Progenitor cell of endocrine pancreas (in vitro differentiated cells): Measurements from ENCODE around the gene ZNF396. TPM values are rescaled to one million over a fixed set of nuclear protein-coding genes. Genes with fewer than 3 reads are reported as not detected.

Source experiments
- DNase-seq: peaks from one replicate; pipeline ENCODE4 v3.0.0; 2021; ENCODE audit warnings: low spot score; ENCODE audit not compliant: unreplicated experiment
- H3K27ac Mint-ChIP-seq: 2 replicates; pipeline ENCODE4 v1.8.0; 2021; ENCODE audit warnings: mild to moderate bottlenecking, moderate library complexity, mixed read lengths
- H3K27me3 Mint-ChIP-seq: 2 replicates; pipeline ENCODE4 v1.8.0; 2021; ENCODE audit warnings: mixed read lengths
- H3K36me3 Mint-ChIP-seq: 2 replicates; pipeline ENCODE4 v1.8.0; 2022; ENCODE audit warnings: mixed read lengths; ENCODE audit not compliant: insufficient read depth
- H3K4me1 Mint-ChIP-seq: 2 replicates; pipeline ENCODE4 v1.8.0; 2021; ENCODE audit warnings: low read depth, mixed read lengths
- H3K4me3 Mint-ChIP-seq: 2 replicates; pipeline ENCODE4 v1.8.0; 2021; ENCODE audit warnings: low read depth, mild to moderate bottlenecking, moderate library complexity, mixed read lengths
- H3K9me3 Mint-ChIP-seq: 2 replicates; pipeline ENCODE4 v1.8.0; 2021; ENCODE audit warnings: low read depth, mixed read lengths
- total RNA-seq: library from RNA; stranded (reverse); gene quantifications from 2 replicates; pipeline ENCODE4 v1.2.1, GENCODE V29; 2021
- TF ChIP-seq, protein P1 (sequence below): fragments of 200-600 bp; sonication (generic); IDR thresholded peaks from one replicate; pipeline ENCODE4 v1.5.0; 2021; ENCODE audit warnings: antibody characterized with exemption, mild to moderate bottlenecking; ENCODE audit not compliant: unreplicated experiment

The ZNF396 gene
- total RNA-seq, 1 donor from 2014 or later: 4.5 TPM

DNA sequence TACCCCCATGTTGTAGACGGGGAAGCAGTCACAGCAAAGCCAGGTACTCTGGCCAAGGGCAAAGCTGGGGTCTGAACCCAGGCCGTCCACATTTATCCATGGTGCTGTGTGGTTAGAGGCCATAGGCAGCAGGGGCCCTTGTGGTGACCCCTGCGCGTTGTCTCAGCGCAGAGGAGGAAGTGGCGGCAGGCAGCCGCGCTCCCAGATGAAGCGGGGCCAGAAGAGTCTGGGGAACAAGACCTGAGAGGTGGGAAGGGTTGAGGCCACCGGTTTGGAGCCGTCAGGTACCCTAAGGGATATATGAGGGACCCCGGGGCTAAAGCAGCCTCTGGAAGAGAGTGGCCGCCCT is 770 bp downstream of the ZNF396 start:
- peak; percentile 13 for DNase-seq
- Mint-ChIP-seq H3K4me3 (peak overlapping the region; percentile 82), H3K36me3 (peaks cover 1% of the 10 kb centered on the region), H3K27ac (peak overlapping the region; percentile 92), H3K27me3 (peaks cover 15% of the 10 kb centered on the region), H3K9me3 (peaks cover 2% of the 10 kb centered on the region), H3K4me1 (peaks cover 8% of the 10 kb centered on the region)
- TF ChIP-seq, protein P1, sequence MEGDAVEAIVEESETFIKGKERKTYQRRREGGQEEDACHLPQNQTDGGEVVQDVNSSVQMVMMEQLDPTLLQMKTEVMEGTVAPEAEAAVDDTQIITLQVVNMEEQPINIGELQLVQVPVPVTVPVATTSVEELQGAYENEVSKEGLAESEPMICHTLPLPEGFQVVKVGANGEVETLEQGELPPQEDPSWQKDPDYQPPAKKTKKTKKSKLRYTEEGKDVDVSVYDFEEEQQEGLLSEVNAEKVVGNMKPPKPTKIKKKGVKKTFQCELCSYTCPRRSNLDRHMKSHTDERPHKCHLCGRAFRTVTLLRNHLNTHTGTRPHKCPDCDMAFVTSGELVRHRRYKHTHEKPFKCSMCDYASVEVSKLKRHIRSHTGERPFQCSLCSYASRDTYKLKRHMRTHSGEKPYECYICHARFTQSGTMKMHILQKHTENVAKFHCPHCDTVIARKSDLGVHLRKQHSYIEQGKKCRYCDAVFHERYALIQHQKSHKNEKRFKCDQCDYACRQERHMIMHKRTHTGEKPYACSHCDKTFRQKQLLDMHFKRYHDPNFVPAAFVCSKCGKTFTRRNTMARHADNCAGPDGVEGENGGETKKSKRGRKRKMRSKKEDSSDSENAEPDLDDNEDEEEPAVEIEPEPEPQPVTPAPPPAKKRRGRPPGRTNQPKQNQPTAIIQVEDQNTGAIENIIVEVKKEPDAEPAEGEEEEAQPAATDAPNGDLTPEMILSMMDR: no peak

DNA sequence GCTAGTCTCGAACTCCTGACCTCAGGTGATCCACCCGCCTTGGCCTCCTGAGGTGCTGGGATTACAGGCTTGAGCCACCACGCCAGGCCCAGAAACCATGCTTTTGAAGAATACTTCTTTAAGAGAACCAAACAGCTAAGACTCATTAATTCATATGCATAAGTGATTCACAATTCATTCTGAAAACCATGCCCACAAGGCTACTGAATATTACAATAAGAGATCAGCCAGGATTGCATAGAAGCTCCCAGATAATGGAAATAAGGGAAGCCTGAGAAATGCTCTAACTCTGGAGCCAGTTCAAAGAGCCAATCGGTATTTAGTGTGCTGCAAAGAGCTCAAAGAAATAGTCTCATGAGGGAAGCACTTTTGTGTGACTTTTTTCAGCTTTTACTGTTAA is 2.4 kb downstream of the ZNF396 start:
- TF ChIP-seq, protein P1: no peak
- H3K4me3 Mint-ChIP-seq: no peak overlapping the region

DNA sequence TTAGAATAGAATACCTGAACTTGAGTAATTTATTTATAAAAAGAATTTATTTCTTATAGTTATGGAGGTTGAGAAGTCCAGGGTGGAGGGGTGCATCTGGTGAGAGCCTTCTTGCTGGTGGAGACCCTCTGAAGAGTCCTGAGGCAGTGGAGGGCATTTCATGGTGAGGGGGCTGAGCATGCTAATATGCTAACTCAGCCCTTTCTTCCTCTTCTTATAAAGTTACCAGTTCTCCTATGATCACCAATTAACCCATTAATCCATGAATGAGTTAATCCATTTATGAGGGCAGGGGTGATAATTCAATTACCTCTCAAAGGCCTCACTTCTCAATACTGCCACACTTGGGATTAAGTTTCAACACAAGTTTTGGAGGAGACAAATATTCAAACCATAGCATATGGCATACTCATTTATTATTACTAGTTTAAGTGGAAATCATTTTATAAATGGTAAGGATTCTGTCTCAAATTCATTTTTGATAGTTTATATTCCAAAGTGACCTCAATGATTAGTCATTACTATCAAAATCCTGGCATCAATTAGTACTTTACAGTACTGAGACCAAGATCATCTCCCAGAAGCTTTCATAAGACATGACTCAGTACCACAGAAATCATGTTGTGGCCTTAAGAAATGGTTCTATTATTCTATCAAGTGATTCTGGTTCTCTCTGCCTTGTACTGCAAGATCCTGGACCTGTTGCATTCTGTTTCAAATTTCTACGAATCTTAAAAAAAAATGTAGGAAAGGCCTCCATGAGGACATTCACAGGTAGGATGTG is 5.5 kb downstream of the ZNF396 start:
- Mint-ChIP-seq H3K4me3 (no peak overlapping the region), H3K27ac (no peak overlapping the region), H3K4me1 (peaks cover 4% of the 10 kb centered on the region), H3K36me3 (peaks cover 3% of the 10 kb centered on the region), H3K9me3 (no peaks in the 10 kb centered on the region), H3K27me3 (no peaks in the 10 kb centered on the region)
- TF ChIP-seq, protein P1: no peak
- no peak for DNase-seq

More for the DNA sequence above, 2.4 kb downstream of the ZNF396 start:
- H3K36me3 Mint-ChIP-seq: peaks cover 3% of the 10 kb centered on the region
- DNase-seq: no peak
- no peak overlapping the region for H3K27ac Mint-ChIP-seq
- peaks cover 7% of the 10 kb centered on the region for H3K4me1 Mint-ChIP-seq
- H3K9me3 Mint-ChIP-seq: no peaks in the 10 kb centered on the region
- H3K27me3 Mint-ChIP-seq: peaks cover 13% of the 10 kb centered on the region

DNA sequence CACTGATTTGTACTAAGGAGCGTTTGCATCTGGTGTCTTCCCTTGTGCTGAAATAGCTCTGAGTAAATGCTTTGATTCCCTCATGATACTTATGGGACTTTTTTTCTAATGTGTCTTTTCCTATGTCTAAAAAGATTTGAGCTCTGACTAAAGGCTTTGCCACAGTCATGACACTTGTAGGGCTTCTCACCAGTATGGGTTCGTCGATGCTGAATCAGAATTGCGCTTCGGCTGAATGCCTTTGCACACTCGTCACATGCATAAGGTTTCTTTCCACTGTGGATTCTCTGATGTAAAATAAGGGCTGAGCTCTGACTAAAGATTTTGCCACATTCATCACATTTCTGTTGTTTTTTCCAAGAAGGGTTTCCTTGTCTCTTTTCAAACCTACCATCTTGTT is 8.0 kb downstream of the ZNF396 start:
- Mint-ChIP-seq H3K9me3 (no peaks in the 10 kb centered on the region), H3K27me3 (no peaks in the 10 kb centered on the region), H3K4me3 (no peak overlapping the region), H3K36me3 (peaks cover 2% of the 10 kb centered on the region), H3K27ac (no peak overlapping the region), H3K4me1 (no peaks in the 10 kb centered on the region)
- DNase-seq: no peak
- TF ChIP-seq, protein P1: no peak

DNA sequence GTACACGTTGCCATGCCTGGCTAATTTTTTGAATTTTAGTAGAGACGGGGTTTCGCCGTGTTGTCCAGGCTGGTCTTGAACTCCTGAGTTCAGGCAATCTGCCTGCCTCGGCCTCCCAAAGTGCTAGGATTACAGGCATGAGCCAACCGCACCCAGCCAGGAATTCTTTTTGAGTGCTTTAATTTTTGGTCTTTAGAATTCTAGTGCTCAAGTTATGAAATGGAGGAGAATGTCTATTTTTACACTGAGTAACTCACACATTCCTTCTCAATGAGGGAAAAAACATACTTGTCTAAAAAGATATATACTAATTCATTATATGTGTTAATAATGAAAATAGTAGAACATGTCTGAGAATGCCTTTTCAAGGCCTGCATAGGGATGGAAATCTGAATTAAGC is 8.5 kb downstream of the ZNF396 start:
- H3K27me3 Mint-ChIP-seq: no peaks in the 10 kb centered on the region
- H3K36me3 Mint-ChIP-seq: peaks cover 2% of the 10 kb centered on the region
- DNase-seq: no peak
- TF ChIP-seq, protein P1: no peak
- H3K27ac Mint-ChIP-seq: no peak overlapping the region
- no peaks in the 10 kb centered on the region for H3K9me3 Mint-ChIP-seq
- H3K4me1 Mint-ChIP-seq: no peaks in the 10 kb centered on the region
- no peak overlapping the region for H3K4me3 Mint-ChIP-seq
